ENCODE measurements around the gene XRCC5.

DNA sequence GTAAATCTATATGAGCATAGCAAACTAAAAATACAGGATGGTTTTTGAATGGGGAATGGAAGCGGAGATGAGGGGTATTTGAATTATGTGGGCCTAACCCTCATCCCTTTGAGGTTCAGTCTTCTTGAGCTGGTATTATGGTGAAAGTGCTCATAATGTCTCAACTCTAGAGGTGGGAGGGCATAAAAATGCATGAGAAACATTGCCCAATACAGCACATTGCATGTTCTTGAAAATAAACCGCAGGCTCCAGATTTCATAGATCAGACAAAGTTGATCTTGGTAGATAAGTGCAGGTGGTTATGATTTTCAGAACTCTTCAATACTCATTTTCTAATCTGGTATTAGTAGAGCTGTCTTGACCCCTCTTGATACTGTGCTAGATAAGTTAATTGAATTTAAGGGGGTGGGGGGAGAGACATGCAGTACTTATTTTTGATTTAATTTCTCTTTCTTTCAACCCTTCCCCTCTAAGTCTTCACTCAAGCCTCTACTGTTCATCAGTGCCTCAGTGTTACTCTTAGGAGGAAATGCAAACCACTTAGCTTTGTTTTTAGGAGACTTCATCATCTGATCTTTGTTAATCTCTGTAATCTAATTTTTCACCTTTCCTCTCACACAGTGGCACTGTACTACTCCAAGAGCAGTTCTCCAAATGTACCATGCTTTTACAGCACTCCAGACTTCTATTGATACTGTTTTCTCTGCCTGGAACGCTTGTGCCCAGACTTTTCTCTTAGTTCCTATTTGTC, 22.2 kb downstream of the XRCC5 start:
- TF ChIP-seq TAF1 (IDR thresholded peaks at IDR 0.05; ENCODE audit: low read depth, low read length), result no peak
- TF ChIP-seq, protein P1, sequence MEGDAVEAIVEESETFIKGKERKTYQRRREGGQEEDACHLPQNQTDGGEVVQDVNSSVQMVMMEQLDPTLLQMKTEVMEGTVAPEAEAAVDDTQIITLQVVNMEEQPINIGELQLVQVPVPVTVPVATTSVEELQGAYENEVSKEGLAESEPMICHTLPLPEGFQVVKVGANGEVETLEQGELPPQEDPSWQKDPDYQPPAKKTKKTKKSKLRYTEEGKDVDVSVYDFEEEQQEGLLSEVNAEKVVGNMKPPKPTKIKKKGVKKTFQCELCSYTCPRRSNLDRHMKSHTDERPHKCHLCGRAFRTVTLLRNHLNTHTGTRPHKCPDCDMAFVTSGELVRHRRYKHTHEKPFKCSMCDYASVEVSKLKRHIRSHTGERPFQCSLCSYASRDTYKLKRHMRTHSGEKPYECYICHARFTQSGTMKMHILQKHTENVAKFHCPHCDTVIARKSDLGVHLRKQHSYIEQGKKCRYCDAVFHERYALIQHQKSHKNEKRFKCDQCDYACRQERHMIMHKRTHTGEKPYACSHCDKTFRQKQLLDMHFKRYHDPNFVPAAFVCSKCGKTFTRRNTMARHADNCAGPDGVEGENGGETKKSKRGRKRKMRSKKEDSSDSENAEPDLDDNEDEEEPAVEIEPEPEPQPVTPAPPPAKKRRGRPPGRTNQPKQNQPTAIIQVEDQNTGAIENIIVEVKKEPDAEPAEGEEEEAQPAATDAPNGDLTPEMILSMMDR (IDR thresholded peaks at IDR 0.05; ENCODE audit: control extremely low read depth in 1 of 3, insufficient read depth in 1 of 3, low read depth in 1 of 3, low read length in 3 of 3), result no peak
- no peak for TF ChIP-seq POLR2AphosphoS5 (IDR thresholded peaks at IDR 0.05; ENCODE audit: low read depth, low read length)
- TF ChIP-seq GTF2F1 (IDR thresholded peaks at IDR 0.05; ENCODE audit: borderline replicate concordance, low read depth, low read length), result no peak
- TF ChIP-seq TCF12 (IDR thresholded peaks at IDR 0.05; ENCODE audit: low read depth, low read length), result no peak
- no peak for TF ChIP-seq MAX (IDR thresholded peaks at IDR 0.05)
- no peak for TF ChIP-seq YY1 (IDR thresholded peaks at IDR 0.05; ENCODE audit: low read depth, low read length)
- TF ChIP-seq, protein P2, sequence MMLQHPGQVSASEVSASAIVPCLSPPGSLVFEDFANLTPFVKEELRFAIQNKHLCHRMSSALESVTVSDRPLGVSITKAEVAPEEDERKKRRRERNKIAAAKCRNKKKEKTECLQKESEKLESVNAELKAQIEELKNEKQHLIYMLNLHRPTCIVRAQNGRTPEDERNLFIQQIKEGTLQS (IDR thresholded peaks at IDR 0.05; ENCODE audit: insufficient read depth, low read depth, low read length), result no peak
- TF ChIP-seq ZNF274 (IDR thresholded peaks at IDR 0.05; ENCODE audit: borderline replicate concordance, extremely low read depth, low read length), result no peak
- no peak for TF ChIP-seq MAFK (IDR thresholded peaks at IDR 0.05; ENCODE audit: low read depth, low read length)
- TF ChIP-seq, protein P3, sequence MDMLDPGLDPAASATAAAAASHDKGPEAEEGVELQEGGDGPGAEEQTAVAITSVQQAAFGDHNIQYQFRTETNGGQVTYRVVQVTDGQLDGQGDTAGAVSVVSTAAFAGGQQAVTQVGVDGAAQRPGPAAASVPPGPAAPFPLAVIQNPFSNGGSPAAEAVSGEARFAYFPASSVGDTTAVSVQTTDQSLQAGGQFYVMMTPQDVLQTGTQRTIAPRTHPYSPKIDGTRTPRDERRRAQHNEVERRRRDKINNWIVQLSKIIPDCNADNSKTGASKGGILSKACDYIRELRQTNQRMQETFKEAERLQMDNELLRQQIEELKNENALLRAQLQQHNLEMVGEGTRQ (IDR thresholded peaks at IDR 0.05; ENCODE audit: low read length), result no peak
- TF ChIP-seq POLR2A (IDR thresholded peaks at IDR 0.05; ENCODE audit: control extremely low read depth in 1 of 2, low read depth in 2 of 2, low read length in 2 of 2), result no peak
- no peak for TF ChIP-seq CREB1 (IDR thresholded peaks at IDR 0.05)

Measured in H1 (cell line).